IPS-NIHi11 (cell line): ENCODE measurements around the gene GNA12.
A peak's percentile ranks its signal among the peaks of the same experiment; 100 is the strongest.

Source experiments
- DNase-seq: peaks from one replicate; pipeline ENCODE4 v3.0.0; 2012; ENCODE audit warnings: mixed read lengths, low spot score

Gene GNA12

GRCh38 chr7:2817456-2817855 lies 26.7 kb downstream of the GNA12 start:
- no peak for DNase-seq

GRCh38 chr7:2815875-2816245 lies 28.2 kb downstream of the GNA12 start:
- DNase-seq: no peak

DNA sequence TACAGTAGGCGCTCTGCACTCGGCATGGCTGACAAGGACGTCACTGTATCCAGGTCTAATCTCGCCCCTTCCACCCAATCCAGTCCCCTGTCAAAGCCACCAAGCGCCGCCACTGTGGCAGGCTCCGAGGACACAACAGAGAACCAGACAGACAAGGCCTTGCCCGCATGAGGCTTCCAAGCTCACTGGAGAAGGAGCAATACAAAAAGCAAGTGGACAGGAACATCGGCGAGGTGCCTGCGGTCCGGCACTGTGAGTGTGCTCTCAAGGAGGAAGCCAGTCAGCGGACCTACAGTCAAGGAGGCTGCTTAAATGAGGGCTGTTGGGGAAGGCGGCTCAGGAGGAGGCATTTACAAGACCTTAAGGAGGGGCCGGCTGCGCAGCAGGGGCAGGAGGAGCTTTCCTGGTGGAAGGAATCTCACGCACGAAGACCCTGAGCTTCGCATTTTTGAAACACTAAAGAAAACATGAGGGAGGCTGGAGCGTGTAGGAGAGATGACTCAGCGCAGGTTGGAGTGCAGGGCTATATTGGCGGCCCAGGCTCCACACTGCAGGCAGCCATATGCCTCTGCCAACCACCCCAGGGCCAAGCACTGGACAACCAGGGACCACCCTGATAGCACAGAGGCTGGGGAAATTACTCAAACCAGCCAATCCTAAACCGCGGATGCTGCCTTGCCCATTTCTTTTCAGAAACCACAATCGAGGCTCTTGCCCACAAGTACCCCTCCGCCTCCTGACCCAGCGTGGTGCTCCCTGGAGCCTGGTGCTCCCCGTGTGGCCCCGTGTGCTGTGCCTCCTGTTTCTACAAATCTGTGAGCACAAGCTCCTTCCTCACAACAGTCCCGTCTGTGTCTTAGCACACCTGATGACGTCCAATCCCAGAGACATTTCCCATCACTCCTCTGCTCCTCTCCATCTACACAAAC lies 28.9 kb downstream of the GNA12 start:
- peak; percentile 46 for DNase-seq

DNA sequence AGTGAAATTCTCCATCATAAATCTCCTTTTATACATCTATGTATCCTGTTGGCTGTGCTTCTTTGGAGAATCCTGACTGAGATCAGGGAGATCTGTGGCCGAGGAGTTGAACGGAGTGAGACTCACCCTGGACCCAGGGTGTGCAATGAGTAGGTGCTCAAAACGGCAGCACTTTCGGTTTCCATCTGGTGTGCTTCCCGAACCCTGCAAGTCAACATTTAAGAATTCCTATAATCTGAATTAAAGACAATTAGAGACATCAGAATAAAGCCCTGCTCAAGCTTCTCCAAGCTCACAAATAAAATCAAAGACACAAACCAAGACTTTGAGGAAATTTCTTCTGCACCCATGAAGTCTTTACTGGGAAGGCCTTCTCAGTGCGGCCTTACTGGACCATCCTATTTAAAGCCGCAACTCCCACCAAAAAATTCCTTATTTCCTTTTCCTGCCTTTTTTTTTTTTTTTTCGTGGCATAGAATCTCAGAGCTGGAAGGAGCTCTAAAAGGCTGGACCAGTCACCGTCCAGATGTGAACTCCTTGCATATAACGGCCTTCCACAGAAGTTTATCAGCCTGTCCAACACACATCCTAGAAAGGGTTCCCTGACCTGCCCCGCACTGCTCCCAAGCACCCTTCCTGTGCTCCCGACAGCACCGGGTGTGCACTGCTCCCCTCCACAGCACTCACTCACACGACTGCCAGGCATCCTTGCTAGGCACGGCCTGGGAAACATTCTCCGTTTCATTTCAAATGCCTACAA lies 29.7 kb downstream of the GNA12 start:
- no peak for DNase-seq

GRCh38 chr7:2813350-2814185 lies 30.5 kb downstream of the GNA12 start:
- DNase-seq: no peak

GRCh38 chr7:2812831-2813230 lies 31.3 kb downstream of the GNA12 start:
- no peak for DNase-seq

DNA sequence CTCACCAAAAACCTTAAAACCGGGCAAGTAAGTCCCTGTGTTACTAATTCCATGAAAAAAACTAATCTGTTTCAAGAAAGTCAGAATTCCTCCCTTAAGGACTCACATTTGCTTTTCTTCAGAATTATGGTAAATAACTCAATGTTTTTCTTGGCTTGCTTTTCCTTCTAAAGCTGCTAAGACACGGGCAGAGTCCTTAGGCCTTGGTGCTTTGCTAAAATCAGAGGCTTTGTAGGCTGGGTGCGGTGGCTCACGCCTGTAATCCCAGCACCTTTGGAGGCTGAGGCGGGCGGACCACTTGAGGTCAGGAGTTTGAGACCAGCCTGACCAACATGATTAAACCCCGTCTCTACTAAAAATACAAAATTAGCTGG lies 32.0 kb downstream of the GNA12 start:
- DNase-seq: no peak

- no peak for DNase-seq
Measured at GRCh38 chr7:2811476-2812113, 32.5 kb downstream of the GNA12 start.

DNA sequence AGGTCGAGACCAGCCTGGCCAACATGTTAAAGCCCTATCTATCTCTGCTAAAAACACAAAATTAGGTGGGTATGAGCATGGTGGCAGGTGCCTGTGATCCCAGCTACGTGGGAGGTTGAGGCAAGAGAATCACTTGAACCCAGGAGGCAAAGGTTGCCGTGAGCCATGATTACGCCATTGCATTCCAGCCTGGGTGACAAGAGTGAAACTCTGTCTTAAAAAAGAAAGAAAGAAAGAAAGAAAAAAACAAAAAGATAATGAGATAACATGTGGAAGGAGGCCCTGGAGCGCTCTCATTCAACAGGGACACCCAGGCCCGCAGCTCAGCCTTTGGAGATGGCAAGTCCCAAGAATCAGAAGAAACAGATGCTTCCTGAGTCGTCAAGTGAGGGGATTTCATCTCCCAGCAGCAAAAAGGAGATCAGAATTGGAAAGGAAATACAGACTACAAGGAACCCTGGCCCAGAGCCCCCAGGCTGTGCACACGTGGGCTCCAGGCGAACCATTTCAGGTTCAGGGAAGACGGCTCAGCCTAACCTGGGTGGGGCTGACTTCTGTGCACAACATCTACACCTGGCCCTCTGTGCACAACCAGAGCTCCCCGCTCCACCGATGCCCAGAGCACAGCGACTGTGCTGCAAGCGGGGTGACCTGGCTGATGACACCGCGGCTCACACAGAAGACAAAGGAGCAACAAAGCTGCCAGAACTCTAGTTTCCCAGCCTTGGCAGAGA lies 33.3 kb downstream of the GNA12 start:
- no peak for DNase-seq

DNA sequence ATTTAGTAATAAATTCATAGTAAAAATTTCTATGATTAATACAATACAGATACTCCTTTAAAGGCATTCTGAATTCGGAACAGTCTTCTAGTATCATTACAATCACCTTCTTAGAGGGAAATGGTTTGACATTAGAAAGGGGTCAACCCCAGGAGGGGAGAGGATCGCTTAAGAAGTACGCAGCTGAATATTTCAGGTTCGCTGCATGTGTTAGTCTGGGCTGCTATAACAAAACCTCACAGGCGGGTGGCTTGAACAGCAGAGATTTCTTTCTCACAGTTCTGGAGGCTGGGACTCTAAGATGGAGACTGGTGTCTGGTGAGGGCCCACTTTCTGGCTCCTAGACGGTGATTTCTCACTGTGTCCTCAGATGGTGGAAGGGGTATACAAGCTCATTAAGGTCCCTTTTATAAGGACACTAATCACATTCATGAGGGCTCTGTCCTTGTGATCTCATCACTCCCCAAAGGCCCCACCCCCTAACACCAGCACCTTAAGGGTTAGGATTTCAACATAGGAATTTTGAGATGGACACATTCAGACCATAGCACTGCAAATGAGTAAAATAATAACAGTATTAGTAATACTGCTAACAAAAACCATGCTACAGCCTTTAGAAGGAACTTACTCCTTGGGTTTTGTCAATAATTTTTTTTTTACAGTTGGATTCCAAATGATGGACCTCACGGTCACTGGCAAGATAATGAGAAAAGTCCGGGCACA lies 34.0 kb downstream of the GNA12 start:
- no peak for DNase-seq

- DNase-seq: no peak
Measured at GRCh38 chr7:2808891-2809665, 35.0 kb downstream of the GNA12 start.

DNA sequence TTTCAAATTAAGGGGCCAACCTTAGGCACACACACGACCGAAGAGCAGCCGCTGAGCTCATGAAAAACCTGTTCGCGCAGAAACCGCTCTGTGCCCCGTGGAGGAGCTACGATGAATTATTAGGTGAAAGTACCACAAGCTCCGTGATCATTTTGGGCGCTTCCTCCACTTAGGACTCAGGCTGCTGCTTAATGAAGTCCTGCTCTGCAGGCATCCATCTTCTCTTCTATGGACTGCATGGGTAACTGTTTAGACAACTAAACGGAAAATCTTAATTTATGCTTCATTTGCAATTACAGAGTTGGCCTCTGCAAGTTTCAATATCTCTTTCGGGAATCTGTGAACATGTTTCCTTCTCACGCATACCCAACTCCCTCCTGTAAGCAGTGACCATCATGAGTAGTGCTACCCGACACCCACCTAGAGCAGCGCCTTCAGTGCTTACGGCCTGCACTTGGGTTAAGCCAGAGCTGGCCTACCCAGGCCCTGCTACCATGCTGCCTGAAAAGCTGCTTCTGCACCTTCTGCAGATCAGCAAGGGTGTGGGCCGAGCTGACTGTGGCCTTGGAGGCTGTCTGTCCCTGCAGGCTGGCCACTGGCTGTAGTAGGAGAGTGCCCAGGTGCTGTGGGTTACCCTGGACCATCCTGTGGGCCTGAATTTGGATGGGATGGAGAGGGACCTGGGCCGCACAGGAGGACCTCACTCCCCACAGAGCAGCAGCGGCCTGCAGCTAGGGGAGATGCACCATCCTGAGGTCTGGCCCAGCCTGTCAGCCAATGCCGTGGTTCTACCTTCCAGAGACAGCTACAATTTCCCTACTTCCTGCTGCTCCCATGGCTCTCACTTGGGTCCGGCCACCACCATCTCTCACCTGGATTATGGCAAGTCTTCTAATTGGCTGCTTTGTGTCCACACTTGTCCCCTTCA lies 36.0 kb downstream of the GNA12 start:
- DNase-seq: no peak

DNA sequence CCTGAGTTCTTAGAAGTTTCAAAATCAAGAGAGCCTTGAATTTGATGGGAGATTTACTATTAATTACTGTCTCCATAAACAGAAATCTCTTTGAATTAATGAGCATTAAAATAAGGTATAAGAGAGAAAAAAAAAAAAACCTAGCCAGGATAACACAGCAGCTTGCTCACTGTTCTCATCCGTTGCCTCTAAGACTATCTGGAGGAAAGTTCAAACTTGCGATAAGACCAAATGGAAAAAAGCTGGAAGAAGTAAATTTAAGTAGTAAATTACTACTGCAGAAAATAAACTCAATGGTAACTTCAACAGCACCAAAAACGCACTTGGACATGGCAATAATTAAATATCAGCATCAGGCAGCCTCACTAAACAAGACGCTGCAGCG lies 36.7 kb downstream of the GNA12 start:
- DNase-seq: no peak

DNA sequence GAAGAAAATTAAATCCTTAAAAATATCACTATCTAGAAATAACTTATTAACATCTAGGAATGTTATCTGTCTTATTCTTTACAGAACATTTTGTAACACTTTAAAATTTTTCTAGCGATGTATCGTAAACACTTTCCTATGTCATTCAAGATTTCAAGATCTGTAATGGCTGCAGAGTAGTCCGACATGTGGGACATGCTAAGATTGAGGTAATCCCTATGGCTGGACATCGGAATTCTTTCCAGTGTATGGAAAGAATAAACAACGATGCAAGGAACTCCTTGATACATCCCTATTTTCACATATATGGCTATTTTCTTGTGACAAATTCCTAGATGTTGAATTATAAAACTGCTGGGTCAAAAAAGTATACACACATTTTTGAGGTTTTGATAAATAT lies 37.5 kb downstream of the GNA12 start:
- DNase-seq: no peak

GRCh38 chr7:2805213-2805944 lies 38.7 kb downstream of the GNA12 start:
- no peak for DNase-seq

- DNase-seq: no peak
Measured at GRCh38 chr7:2804227-2804763, 39.8 kb downstream of the GNA12 start.

DNA sequence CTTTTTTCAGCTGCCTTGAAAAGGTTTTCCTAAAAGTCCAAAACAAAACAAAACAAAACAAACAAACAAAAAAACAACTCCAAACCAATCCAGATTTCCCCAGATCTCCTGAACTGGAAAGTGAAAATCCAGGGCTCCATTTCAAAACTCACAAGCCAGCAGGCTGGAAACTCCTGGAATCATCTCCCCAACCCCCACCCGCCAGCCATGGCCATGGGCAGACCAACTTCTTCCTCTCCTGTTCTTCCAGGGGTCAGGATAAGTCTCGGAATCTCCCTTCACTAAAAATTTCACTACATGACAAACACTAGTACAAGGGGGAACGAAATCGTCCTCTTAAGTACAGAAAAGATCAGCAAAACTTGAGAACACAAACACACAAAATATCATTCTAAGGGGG lies 40.4 kb downstream of the GNA12 start:
- DNase-seq: no peak

DNA sequence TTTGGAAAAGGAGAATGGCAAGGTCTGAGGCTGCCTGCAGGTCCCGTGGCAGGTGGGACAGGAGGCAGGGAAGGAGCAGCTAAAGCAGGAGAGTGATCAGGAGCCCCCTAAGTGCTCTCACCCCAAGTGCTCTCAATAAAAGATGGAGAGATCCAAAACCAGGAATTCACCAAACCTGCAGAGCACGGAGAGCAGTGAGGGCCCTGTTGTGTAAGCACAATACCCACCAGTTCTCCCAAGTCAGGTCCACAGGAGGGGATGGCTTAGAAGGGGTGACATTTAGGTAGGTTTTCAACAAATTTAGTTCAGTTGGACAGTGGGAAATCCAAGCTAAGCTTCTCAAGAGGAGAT lies 40.8 kb downstream of the GNA12 start:
- DNase-seq: no peak
